IPS-18a (cell line): Measurements from ENCODE around the gene NAT14.
"Not testable (repeated sequence)": the region's sequence is repeated elsewhere in the genome, so short reads cannot be mapped to it uniquely, and the experiment has no call there.

Experiments used
- H3K27ac ChIP-seq: one replicate; pipeline ENCODE4 v1.5.1; 2013; ENCODE audit warnings: low read length
- H3K27me3 ChIP-seq: one replicate; pipeline ENCODE4 v1.6.1; 2013; ENCODE audit warnings: mild to moderate bottlenecking, low read length; ENCODE audit not compliant: control insufficient read depth, insufficient read depth
- H3K36me3 ChIP-seq: one replicate; pipeline ENCODE4 v1.6.1; 2013; ENCODE audit warnings: low read depth, low read length; ENCODE audit not compliant: control insufficient read depth
- H3K4me1 ChIP-seq: one replicate; pipeline ENCODE4 v1.6.1; 2013; ENCODE audit warnings: low read depth, low read length; ENCODE audit not compliant: control insufficient read depth
- H3K4me3 ChIP-seq: one replicate; pipeline ENCODE4 v1.5.1; 2013; ENCODE audit warnings: low read length
- H3K9ac ChIP-seq: one replicate; pipeline ENCODE4 v1.6.1; 2013; ENCODE audit warnings: mild to moderate bottlenecking, low read length, moderate library complexity
- H3K9me3 ChIP-seq: one replicate; pipeline ENCODE4 v1.6.1; 2013; ENCODE audit warnings: low read depth, low read length; ENCODE audit not compliant: control insufficient read depth

NAT14 gene

GRCh38 chr19:55527197-55528029 lies 42.4 kb downstream of the NAT14 start:
- Histone ChIP-seq H3K27ac (no peak overlapping the region), H3K27me3 (no peaks in the 10 kb centered on the region), H3K36me3 (no peaks in the 10 kb centered on the region), H3K4me1 (no peaks in the 10 kb centered on the region), H3K4me3 (no peak overlapping the region), H3K9ac (no peak overlapping the region), H3K9me3 (no peaks in the 10 kb centered on the region)

GRCh38 chr19:55528030-55528803 lies 43.2 kb downstream of the NAT14 start:
- H3K9me3 ChIP-seq = no peaks in the 10 kb centered on the region
- no peaks in the 10 kb centered on the region for H3K36me3 ChIP-seq
- no peak overlapping the region for H3K4me3 ChIP-seq
- H3K27me3 ChIP-seq = no peaks in the 10 kb centered on the region
- no peak overlapping the region for H3K27ac ChIP-seq
- H3K4me1 ChIP-seq = no peaks in the 10 kb centered on the region
- H3K9ac ChIP-seq = no peak overlapping the region

- no peaks in the 10 kb centered on the region for H3K9me3 ChIP-seq
Measured at GRCh38 chr19:55529636-55530234, 44.7 kb downstream of the NAT14 start.

GRCh38 chr19:55530996-55531395 lies 46.0 kb downstream of the NAT14 start:
- Histone ChIP-seq H3K27ac (no peak overlapping the region), H3K4me3 (no peak overlapping the region), H3K9me3 (no peaks in the 10 kb centered on the region), H3K36me3 (no peaks in the 10 kb centered on the region), H3K27me3 (no peaks in the 10 kb centered on the region), H3K9ac (no peak overlapping the region), H3K4me1 (no peaks in the 10 kb centered on the region)

More at GRCh38 chr19:55529636-55530234, 44.7 kb downstream of the NAT14 start:
- H3K27me3 ChIP-seq = no peaks in the 10 kb centered on the region
- H3K27ac ChIP-seq = no peak overlapping the region
- H3K9ac ChIP-seq = no peak overlapping the region
- no peak overlapping the region for H3K4me3 ChIP-seq
- no peaks in the 10 kb centered on the region for H3K4me1 ChIP-seq
- H3K36me3 ChIP-seq = no peaks in the 10 kb centered on the region

GRCh38 chr19:55534280-55534679 lies 49.3 kb downstream of the NAT14 start:
- not testable (repeated sequence) for H3K27ac ChIP-seq, H3K27me3 ChIP-seq

GRCh38 chr19:55535173-55535964 lies 50.4 kb downstream of the NAT14 start:
- Histone ChIP-seq H3K27ac (no peak overlapping the region), H3K4me1 (peaks cover 8% of the 10 kb centered on the region), H3K9ac (no peak overlapping the region), H3K36me3 (no peaks in the 10 kb centered on the region), H3K27me3 (no peaks in the 10 kb centered on the region), H3K4me3 (no peak overlapping the region), H3K9me3 (no peaks in the 10 kb centered on the region)

More at GRCh38 chr19:55534280-55534679, 49.3 kb downstream of the NAT14 start:
- not testable (repeated sequence) for H3K4me3 ChIP-seq, H3K36me3 ChIP-seq, H3K9me3 ChIP-seq, H3K9ac ChIP-seq, H3K4me1 ChIP-seq

- Histone ChIP-seq H3K9me3 (no peaks in the 10 kb centered on the region), H3K36me3 (no peaks in the 10 kb centered on the region), H3K4me1 (peaks cover 8% of the 10 kb centered on the region), H3K27ac (no peak overlapping the region), H3K9ac (no peak overlapping the region), H3K27me3 (no peaks in the 10 kb centered on the region), H3K4me3 (no peak overlapping the region)
Measured at GRCh38 chr19:55535965-55536350, 51.0 kb downstream of the NAT14 start.

- Histone ChIP-seq H3K36me3 (no peaks in the 10 kb centered on the region), H3K9me3 (no peaks in the 10 kb centered on the region), H3K9ac (no peak overlapping the region), H3K27me3 (no peaks in the 10 kb centered on the region), H3K4me1 (peaks cover 8% of the 10 kb centered on the region), H3K4me3 (no peak overlapping the region), H3K27ac (no peak overlapping the region)
Measured at GRCh38 chr19:55536366-55536765, 51.4 kb downstream of the NAT14 start.
